ENCODE results near the gene TSSK2.
A peak's percentile ranks its signal among the peaks of the same experiment; 100 is the strongest.

TSSK2 gene

DNA sequence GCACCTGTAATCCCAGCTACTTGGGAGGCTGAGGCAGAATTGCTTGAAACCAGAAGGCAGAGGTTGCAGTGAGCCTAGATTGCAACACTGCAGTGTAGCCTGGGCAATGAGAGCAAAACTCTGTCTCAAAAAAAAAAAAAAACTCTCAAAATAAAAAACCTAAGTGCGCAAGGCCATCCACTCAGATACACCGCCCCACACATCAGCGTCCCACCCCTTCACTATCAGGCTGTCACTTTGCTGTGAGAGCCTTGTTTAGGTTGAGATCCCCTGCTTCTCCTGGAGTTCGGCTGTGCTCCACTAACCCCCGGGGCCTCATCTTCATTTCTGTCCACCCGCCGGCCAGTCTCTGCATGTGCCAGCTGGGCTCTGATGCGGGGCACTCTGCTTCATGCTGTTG is 35.3 kb downstream of the TSSK2 start:
- no peaks in the 10 kb centered on the region for H3K9me2 ChIP-seq (replicated peaks; ENCODE audit: insufficient read depth, low read length)

DNA sequence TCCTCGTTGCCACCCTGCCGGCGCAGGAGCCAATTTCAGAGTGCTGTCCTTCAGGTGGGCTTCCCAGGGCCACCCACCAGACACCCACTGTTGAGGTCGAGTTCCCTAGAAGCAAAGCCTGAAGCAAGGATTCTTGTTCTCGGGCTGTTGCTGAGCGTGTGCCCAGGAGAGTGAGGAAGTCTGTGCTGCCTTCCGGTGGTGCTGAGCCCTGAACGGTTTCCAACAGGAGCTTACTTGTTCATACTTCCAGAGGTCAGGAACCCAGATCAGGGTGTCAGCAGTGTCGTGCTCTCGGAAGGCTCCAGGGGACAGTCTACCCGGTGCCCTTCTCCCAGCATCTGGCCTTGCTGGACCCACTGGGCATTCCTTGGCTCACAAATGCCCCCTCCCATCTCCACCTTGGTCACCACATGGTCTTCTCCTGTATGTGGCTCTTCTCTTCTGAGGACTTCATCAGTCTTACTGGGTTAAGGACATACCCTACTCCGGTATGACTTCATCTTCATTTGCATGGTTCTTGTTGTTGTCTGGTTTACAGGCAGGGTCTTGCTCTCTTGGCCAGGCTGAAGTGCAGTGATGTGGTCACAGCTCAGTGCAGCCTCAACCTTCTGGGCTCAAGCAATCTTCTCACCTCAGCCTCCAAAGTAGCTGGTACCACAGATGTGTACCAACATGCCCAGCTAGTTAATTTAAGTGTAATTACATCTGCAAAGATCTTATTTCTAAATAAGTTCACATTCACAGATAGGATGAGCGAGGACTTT is 36.2 kb downstream of the TSSK2 start:
- Histone ChIP-seq H3K9me3 (replicated peaks; ENCODE audit: insufficient read depth, low read length) (no peaks in the 10 kb centered on the region), H2AFZ (ENCODE audit: low read length) (no peak overlapping the region), H3F3A (ENCODE audit: insufficient read depth, low read length) (no peaks in the 10 kb centered on the region), H3K4me1 (ENCODE audit: low read length) (0 out of 2 replicates have a peak, but pooled peaks cover under 1% of the 10 kb centered on the region), H3K4me2 (ENCODE audit: low read depth, low read length) (no peak overlapping the region), H3K27me3 (replicated peaks; ENCODE audit: insufficient read depth, low read length) (peaks cover 56% of the 10 kb centered on the region), H3K79me2 (ENCODE audit: low read length) (peaks cover 13% of the 10 kb centered on the region), H4K20me1 (ENCODE audit: insufficient read depth, low read length) (no peaks in the 10 kb centered on the region), H3K9me2 (replicated peaks; ENCODE audit: insufficient read depth, low read length) (no peaks in the 10 kb centered on the region), H3K4me3 (ENCODE audit: low read length) (no peak overlapping the region), H3K9ac (ENCODE audit: low read length) (no peak overlapping the region), H3K36me3 (replicated peaks; ENCODE audit: insufficient read depth, low read length) (no peaks in the 10 kb centered on the region), H3K27ac (ENCODE audit: low read length) (no peak overlapping the region)
- TF ChIP-seq, protein P1, sequence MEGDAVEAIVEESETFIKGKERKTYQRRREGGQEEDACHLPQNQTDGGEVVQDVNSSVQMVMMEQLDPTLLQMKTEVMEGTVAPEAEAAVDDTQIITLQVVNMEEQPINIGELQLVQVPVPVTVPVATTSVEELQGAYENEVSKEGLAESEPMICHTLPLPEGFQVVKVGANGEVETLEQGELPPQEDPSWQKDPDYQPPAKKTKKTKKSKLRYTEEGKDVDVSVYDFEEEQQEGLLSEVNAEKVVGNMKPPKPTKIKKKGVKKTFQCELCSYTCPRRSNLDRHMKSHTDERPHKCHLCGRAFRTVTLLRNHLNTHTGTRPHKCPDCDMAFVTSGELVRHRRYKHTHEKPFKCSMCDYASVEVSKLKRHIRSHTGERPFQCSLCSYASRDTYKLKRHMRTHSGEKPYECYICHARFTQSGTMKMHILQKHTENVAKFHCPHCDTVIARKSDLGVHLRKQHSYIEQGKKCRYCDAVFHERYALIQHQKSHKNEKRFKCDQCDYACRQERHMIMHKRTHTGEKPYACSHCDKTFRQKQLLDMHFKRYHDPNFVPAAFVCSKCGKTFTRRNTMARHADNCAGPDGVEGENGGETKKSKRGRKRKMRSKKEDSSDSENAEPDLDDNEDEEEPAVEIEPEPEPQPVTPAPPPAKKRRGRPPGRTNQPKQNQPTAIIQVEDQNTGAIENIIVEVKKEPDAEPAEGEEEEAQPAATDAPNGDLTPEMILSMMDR (IDR thresholded peaks at IDR 0.05; ENCODE audit: low read length) = no peak
- TF ChIP-seq EZH2 (optimal IDR thresholded peaks at IDR 0.05; ENCODE audit: low read depth, low read length) (no peak), EZH2phosphoT487 (IDR thresholded peaks at IDR 0.05; ENCODE audit: low read length) (no peak)
- no peak for DNase-seq

More for the DNA sequence above, 35.3 kb downstream of the TSSK2 start:
- H4K20me1 ChIP-seq (ENCODE audit: insufficient read depth, low read length) = no peaks in the 10 kb centered on the region
- no peaks in the 10 kb centered on the region for H3F3A ChIP-seq (ENCODE audit: insufficient read depth, low read length)
- peaks cover 4% of the 10 kb centered on the region; the same call in 1 of the 2 replicates for H3K79me2 ChIP-seq (ENCODE audit: low read length)
- H3K27me3 ChIP-seq (replicated peaks; ENCODE audit: insufficient read depth, low read length) = peaks cover 56% of the 10 kb centered on the region
- TF ChIP-seq, protein P1 (IDR thresholded peaks at IDR 0.05; ENCODE audit: low read length) = no peak
- TF ChIP-seq EZH2 (optimal IDR thresholded peaks at IDR 0.05; ENCODE audit: low read depth, low read length) (no peak), EZH2phosphoT487 (IDR thresholded peaks at IDR 0.05; ENCODE audit: low read length) (no peak)
- H3K27ac ChIP-seq (ENCODE audit: low read length) = no peak overlapping the region
- no peak overlapping the region for H3K9ac ChIP-seq (ENCODE audit: low read length)
- no peaks in the 10 kb centered on the region for H3K9me3 ChIP-seq (replicated peaks; ENCODE audit: insufficient read depth, low read length)
- H3K36me3 ChIP-seq (replicated peaks; ENCODE audit: insufficient read depth, low read length) = no peaks in the 10 kb centered on the region
- H3K4me1 ChIP-seq (ENCODE audit: low read length) = no peaks in the 10 kb centered on the region
- no peak for DNase-seq
- no peak overlapping the region for H2AFZ ChIP-seq (ENCODE audit: low read length)
- no peak overlapping the region for H3K4me3 ChIP-seq (ENCODE audit: low read length)
- H3K4me2 ChIP-seq (ENCODE audit: low read depth, low read length) = no peak overlapping the region

DNA sequence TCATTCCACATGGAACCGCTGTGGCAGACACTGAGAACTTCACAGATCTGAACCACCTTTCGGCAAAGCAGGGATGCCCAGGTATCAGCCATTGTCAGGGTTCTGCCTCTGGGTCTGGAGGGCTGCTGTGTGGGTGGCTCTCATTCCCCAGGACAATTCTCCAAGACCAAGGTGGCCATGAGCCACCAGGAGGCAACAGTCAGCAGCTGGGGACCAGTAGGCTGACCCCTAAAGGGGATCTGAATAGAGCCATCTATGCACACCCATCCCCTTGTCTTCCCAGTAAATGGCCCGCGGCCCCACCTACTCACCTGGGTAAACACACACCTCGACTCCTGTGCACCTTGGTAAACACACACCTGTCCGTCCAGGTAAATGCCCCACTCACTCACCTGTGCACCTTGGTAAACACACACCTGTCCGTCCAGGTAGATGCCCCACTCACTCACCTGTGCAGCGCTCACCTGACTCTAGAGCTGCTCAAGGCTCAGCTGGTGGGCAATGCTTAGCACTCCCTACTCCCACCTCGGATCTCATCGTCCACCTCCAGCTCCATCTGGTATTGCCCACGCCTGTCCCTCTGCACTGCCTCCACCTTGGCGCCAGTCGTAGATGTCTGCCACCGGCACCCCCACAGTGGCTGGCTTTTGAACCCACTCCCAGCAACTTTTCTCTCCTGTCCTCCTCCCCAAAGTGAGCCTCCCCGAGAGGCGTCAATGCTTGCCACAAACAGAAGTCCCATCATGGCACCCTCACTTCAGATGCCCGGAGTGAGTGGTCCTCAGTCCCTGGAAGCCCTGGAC is 37.2 kb downstream of the TSSK2 start:
- Histone ChIP-seq H3K9me2 (replicated peaks; ENCODE audit: insufficient read depth, low read length) (no peaks in the 10 kb centered on the region), H3K4me3 (ENCODE audit: low read length) (no peak overlapping the region), H4K20me1 (ENCODE audit: insufficient read depth, low read length) (no peaks in the 10 kb centered on the region), H3K9ac (ENCODE audit: low read length) (no peak overlapping the region), H3K36me3 (replicated peaks; ENCODE audit: insufficient read depth, low read length) (no peaks in the 10 kb centered on the region), H3F3A (ENCODE audit: insufficient read depth, low read length) (no peaks in the 10 kb centered on the region), H3K9me3 (replicated peaks; ENCODE audit: insufficient read depth, low read length) (no peaks in the 10 kb centered on the region), H3K79me2 (ENCODE audit: low read length) (peaks cover 23% of the 10 kb centered on the region), H3K4me2 (ENCODE audit: low read depth, low read length) (no peak overlapping the region), H3K27me3 (replicated peaks; ENCODE audit: insufficient read depth, low read length) (peaks cover 56% of the 10 kb centered on the region), H3K4me1 (ENCODE audit: low read length) (peaks cover 11% of the 10 kb centered on the region; the same call in 1 of the 2 replicates), H3K27ac (ENCODE audit: low read length) (no peak overlapping the region), H2AFZ (ENCODE audit: low read length) (no peak overlapping the region)
- TF ChIP-seq EZH2 (optimal IDR thresholded peaks at IDR 0.05; ENCODE audit: low read depth, low read length) = no peak
- TF ChIP-seq, protein P1 (IDR thresholded peaks at IDR 0.05; ENCODE audit: low read length) = peak; percentile 10
- DNase-seq = no peak
